HL-60 (cell line): ENCODE data around the gene PLEKHG1.

Experiments used
- CTCF ChIP-seq: IDR thresholded peaks from one replicate; pipeline ENCODE4 v1.5.1; 2011; ENCODE audit warnings: low read length, control low read depth, inconsistent platforms; ENCODE audit not compliant: insufficient read depth
- GABPA ChIP-seq: IDR thresholded peaks from 2 replicates; pipeline ENCODE4 v1.6.1; 2012; ENCODE audit warnings: low read depth
- POLR2AphosphoS5 ChIP-seq: IDR thresholded peaks from 2 replicates; pipeline ENCODE4 v1.6.1; 2012; ENCODE audit warnings: low read depth
- REST ChIP-seq: IDR thresholded peaks from 2 replicates; pipeline ENCODE4 v1.6.1; 2012; ENCODE audit warnings: low read depth; ENCODE audit not compliant: insufficient replicate concordance

- TF ChIP-seq CTCF (no peak), REST (no peak), POLR2AphosphoS5 (no peak), GABPA (no peak)
Measured at GRCh38 chr6:150634964-150635292, 35.2 kb downstream of the PLEKHG1 start.
